Measurements from ENCODE around the gene ZNF414. TPM values are rescaled to one million over a fixed set of nuclear protein-coding genes. Genes with fewer than 3 reads are reported as not detected.
"Not testable (repeated sequence)": the region's sequence is repeated elsewhere in the genome, so short reads cannot be mapped to it uniquely, and the experiment has no call there.

Gene ZNF414
- polyA plus RNA-seq, 4 donors: 6.5 to 28.2 (median 17.3) TPM

- not testable (repeated sequence) for DNase-seq; FAIRE-seq; H3K27me3 ChIP-seq (ENCODE audit: control insufficient read depth in 3 of 3, insufficient read depth in 3 of 3, low read length in 3 of 3); H3K9me3 ChIP-seq (ENCODE audit: control insufficient read depth in 2 of 2, insufficient read depth in 1 of 2, low read depth in 1 of 2, low read length in 1 of 2)
- H3K36me3 ChIP-seq (ENCODE audit: control insufficient read depth in 3 of 3, insufficient read depth in 2 of 3, low read depth in 1 of 3, low read length in 3 of 3): peaks cover 0 to 24% (median 3%) of the 10 kb centered on the region in 3 donors
- H3K4me3 ChIP-seq (ENCODE audit: low read depth in 1 of 3, low read length in 3 of 3): peak overlapping the region; percentile 4 to 76 (median 46)
- peaks cover 0 to 12% (median 2%) of the 10 kb centered on the region in 3 donors for H3K4me1 ChIP-seq (ENCODE audit: control insufficient read depth in 3 of 3, insufficient read depth in 2 of 3, low read depth in 1 of 3, low read length in 2 of 3)
- WGBS, 3 donors: 51 to 71% (median 62%) methylated on average over 17 to 21 of the region's 21 CpGs
- peak overlapping the region; percentile 78 to 100 (median 95) for H3K27ac ChIP-seq (ENCODE audit: low read depth in 1 of 3, low read length in 2 of 3)
Measured at GRCh38 chr19:8514505-8515009, 590 bp upstream of the ZNF414 start.

- H3K4me3 ChIP-seq (ENCODE audit: low read depth in 1 of 3, low read length in 3 of 3): peak overlapping the region in 2 of 3 donors; percentile 46 to 76
- DNase-seq (no peak), FAIRE-seq (no peak)
- WGBS, 3 donors: 61 to 65% (median 62%) methylated on average over 19 of the region's 19 CpGs
- peaks cover 0 to 12% (median 2%) of the 10 kb centered on the region in 3 donors for H3K4me1 ChIP-seq (ENCODE audit: control insufficient read depth in 3 of 3, insufficient read depth in 2 of 3, low read depth in 1 of 3, low read length in 2 of 3)
- H3K9me3 ChIP-seq (ENCODE audit: control insufficient read depth in 2 of 2, insufficient read depth in 1 of 2, low read depth in 1 of 2, low read length in 1 of 2): peaks cover 0 to 6% of the 10 kb centered on the region in 2 donors
- peak overlapping the region; percentile 78 to 100 (median 95) for H3K27ac ChIP-seq (ENCODE audit: low read depth in 1 of 3, low read length in 2 of 3)
- H3K36me3 ChIP-seq (ENCODE audit: control insufficient read depth in 3 of 3, insufficient read depth in 2 of 3, low read depth in 1 of 3, low read length in 3 of 3): peaks cover 0 to 32% (median 3%) of the 10 kb centered on the region in 3 donors
- H3K27me3 ChIP-seq (ENCODE audit: control insufficient read depth in 3 of 3, insufficient read depth in 3 of 3, low read length in 3 of 3): no peaks in the 10 kb centered on the region
Measured at GRCh38 chr19:8513036-8513686, 806 bp downstream of the ZNF414 start.

GRCh38 chr19:8512115-8512967 lies 1.6 kb downstream of the ZNF414 start:
- peak; percentile 27 to 58 for DNase-seq
- Histone ChIP-seq H3K27ac (ENCODE audit: low read depth in 1 of 3, low read length in 2 of 3) (peak overlapping the region in 2 of 3 donors; percentile 38 to 60), H3K9me3 (ENCODE audit: control insufficient read depth in 2 of 2, insufficient read depth in 1 of 2, low read depth in 1 of 2, low read length in 1 of 2) (peaks cover 0 to 6% of the 10 kb centered on the region in 2 donors), H3K27me3 (ENCODE audit: control insufficient read depth in 3 of 3, insufficient read depth in 3 of 3, low read length in 3 of 3) (no peaks in the 10 kb centered on the region), H3K4me3 (ENCODE audit: low read depth in 1 of 3, low read length in 3 of 3) (no peak overlapping the region), H3K36me3 (ENCODE audit: control insufficient read depth in 3 of 3, insufficient read depth in 2 of 3, low read depth in 1 of 3, low read length in 3 of 3) (peaks cover 0 to 36% (median 3%) of the 10 kb centered on the region in 3 donors), H3K4me1 (ENCODE audit: control insufficient read depth in 3 of 3, insufficient read depth in 2 of 3, low read depth in 1 of 3, low read length in 2 of 3) (peaks cover 0 to 8% (median 2%) of the 10 kb centered on the region in 3 donors)
- FAIRE-seq: no peak
- WGBS, 3 donors: 74 to 83% (median 82%) methylated on average over 20 to 22 of the region's 22 CpGs

GRCh38 chr19:8511573-8512101 lies 2.3 kb downstream of the ZNF414 start:
- 79 to 87% (median 80%) methylated on average over 29 to 45 of the region's 45 CpGs for WGBS, 3 donors
- peaks cover 0 to 8% (median 2%) of the 10 kb centered on the region in 3 donors for H3K4me1 ChIP-seq (ENCODE audit: control insufficient read depth in 3 of 3, insufficient read depth in 2 of 3, low read depth in 1 of 3, low read length in 2 of 3)
- FAIRE-seq (no peak), DNase-seq (no peak)
- H3K27me3 ChIP-seq (ENCODE audit: control insufficient read depth in 3 of 3, insufficient read depth in 3 of 3, low read length in 3 of 3): no peaks in the 10 kb centered on the region
- peaks cover 0 to 6% of the 10 kb centered on the region in 2 donors for H3K9me3 ChIP-seq (ENCODE audit: control insufficient read depth in 2 of 2, insufficient read depth in 1 of 2, low read depth in 1 of 2, low read length in 1 of 2)
- H3K27ac ChIP-seq (ENCODE audit: low read depth in 1 of 3, low read length in 2 of 3): no peak overlapping the region
- H3K36me3 ChIP-seq (ENCODE audit: control insufficient read depth in 3 of 3, insufficient read depth in 2 of 3, low read depth in 1 of 3, low read length in 3 of 3): peaks cover 0 to 42% (median 3%) of the 10 kb centered on the region in 3 donors
- no peak overlapping the region for H3K4me3 ChIP-seq (ENCODE audit: low read depth in 1 of 3, low read length in 3 of 3)

- Histone ChIP-seq H3K27ac (ENCODE audit: low read depth in 1 of 3, low read length in 2 of 3) (no peak overlapping the region), H3K4me3 (ENCODE audit: low read depth in 1 of 3, low read length in 3 of 3) (no peak overlapping the region)
- DNase-seq: no peak
Measured at GRCh38 chr19:8510589-8511115, 3.3 kb downstream of the ZNF414 start.

GRCh38 chr19:8506402-8506957 lies 7.5 kb downstream of the ZNF414 start:
- no peak for DNase-seq

More at GRCh38 chr19:8510589-8511115, 3.3 kb downstream of the ZNF414 start:
- no peak for FAIRE-seq
- peaks cover 0 to 6% of the 10 kb centered on the region in 2 donors for H3K9me3 ChIP-seq (ENCODE audit: control insufficient read depth in 2 of 2, insufficient read depth in 1 of 2, low read depth in 1 of 2, low read length in 1 of 2)
- H3K36me3 ChIP-seq (ENCODE audit: control insufficient read depth in 3 of 3, insufficient read depth in 2 of 3, low read depth in 1 of 3, low read length in 3 of 3): peaks cover 0 to 42% (median 3%) of the 10 kb centered on the region in 3 donors
- 86 to 97% (median 96%) methylated on average over 33 to 52 of the region's 52 CpGs for WGBS, 3 donors
- H3K4me1 ChIP-seq (ENCODE audit: control insufficient read depth in 3 of 3, insufficient read depth in 2 of 3, low read depth in 1 of 3, low read length in 2 of 3): peaks cover 0 to 13% (median 2%) of the 10 kb centered on the region in 3 donors
- no peaks in the 10 kb centered on the region for H3K27me3 ChIP-seq (ENCODE audit: control insufficient read depth in 3 of 3, insufficient read depth in 3 of 3, low read length in 3 of 3)

GRCh38 chr19:8505680-8506401 lies 8.1 kb downstream of the ZNF414 start:
- no peak overlapping the region for H3K27ac ChIP-seq (ENCODE audit: low read depth in 1 of 3, low read length in 2 of 3)
- H3K4me3 ChIP-seq (ENCODE audit: low read depth in 1 of 3, low read length in 3 of 3): peak overlapping the region; percentile 36 to 58 (median 51)
- H3K9me3 ChIP-seq (ENCODE audit: control insufficient read depth in 2 of 2, insufficient read depth in 1 of 2, low read depth in 1 of 2, low read length in 1 of 2): no peaks in the 10 kb centered on the region
- H3K4me1 ChIP-seq (ENCODE audit: control insufficient read depth in 3 of 3, insufficient read depth in 2 of 3, low read depth in 1 of 3, low read length in 2 of 3): peaks cover 0 to 8% (median 0%) of the 10 kb centered on the region in 3 donors
- 0% methylated on average over 47 to 56 of the region's 56 CpGs for WGBS, 3 donors
- DNase-seq (peak; percentile 66 to 87), FAIRE-seq (no peak)
- H3K36me3 ChIP-seq (ENCODE audit: control insufficient read depth in 3 of 3, insufficient read depth in 2 of 3, low read depth in 1 of 3, low read length in 3 of 3): peaks cover 0 to 23% (median 0%) of the 10 kb centered on the region in 3 donors
- H3K27me3 ChIP-seq (ENCODE audit: control insufficient read depth in 3 of 3, insufficient read depth in 3 of 3, low read length in 3 of 3): no peaks in the 10 kb centered on the region

More at GRCh38 chr19:8506402-8506957, 7.5 kb downstream of the ZNF414 start:
- FAIRE-seq: no peak
- Histone ChIP-seq H3K36me3 (ENCODE audit: control insufficient read depth in 3 of 3, insufficient read depth in 2 of 3, low read depth in 1 of 3, low read length in 3 of 3) (peaks cover 0 to 29% (median 3%) of the 10 kb centered on the region in 3 donors), H3K27ac (ENCODE audit: low read depth in 1 of 3, low read length in 2 of 3) (no peak overlapping the region), H3K4me1 (ENCODE audit: control insufficient read depth in 3 of 3, insufficient read depth in 2 of 3, low read depth in 1 of 3, low read length in 2 of 3) (peaks cover 0 to 8% (median 0%) of the 10 kb centered on the region in 3 donors), H3K4me3 (ENCODE audit: low read depth in 1 of 3, low read length in 3 of 3) (peak overlapping the region; percentile 36 to 58 (median 51)), H3K27me3 (ENCODE audit: control insufficient read depth in 3 of 3, insufficient read depth in 3 of 3, low read length in 3 of 3) (no peaks in the 10 kb centered on the region), H3K9me3 (ENCODE audit: control insufficient read depth in 2 of 2, insufficient read depth in 1 of 2, low read depth in 1 of 2, low read length in 1 of 2) (no peaks in the 10 kb centered on the region)
- 9 to 26% (median 26%) methylated on average over 18 of the region's 18 CpGs for WGBS, 3 donors

Measured in small intestine (tissue), 7 donors.